HG02588 (cell line): ENCODE data around the gene OR10A3.
"Not testable (repeated sequence)": the region's sequence is repeated elsewhere in the genome, so short reads cannot be mapped to it uniquely, and the experiment has no call there.

Experiments
- ATAC-seq: cut with Tn5 transposase; IDR thresholded peaks from one replicate; pipeline ENCODE4 v1.9.1; 2021; ENCODE audit warnings: mild to moderate bottlenecking, moderate library complexity; ENCODE audit not compliant: unreplicated experiment

OR10A3 gene

GRCh38 chr11:7941608-7942007 is at the start of gene OR10A3:
Gene OR10A3, minus strand, starts transcription at chr11:7941708. Its CDS starts 2,188 bp downstream, at chr11:7939520.
- ATAC-seq: no peak

GRCh38 chr11:7987560-7987883 is 46.0 kb upstream of the OR10A3 start:
- ATAC-seq: not testable (repeated sequence)

- ATAC-seq: peak; percentile 97
Observed at GRCh38 chr11:7986768-7987559, 45.5 kb upstream of the OR10A3 start, which contains the start of gene EIF3F. Gene EIF3F, plus strand, starts transcription at chr11:7987337. Its CDS starts 16 bp downstream, at chr11:7987353.

- ATAC-seq: no peak
Observed at GRCh38 chr11:7983832-7984590, 42.5 kb upstream of the OR10A3 start.

- peak; percentile 35 for ATAC-seq
Observed at GRCh38 chr11:7982582-7983119, 41.1 kb upstream of the OR10A3 start.

GRCh38 chr11:7981619-7982157 is 40.2 kb upstream of the OR10A3 start:
- no peak for ATAC-seq

GRCh38 chr11:7977232-7977917 is 35.9 kb upstream of the OR10A3 start:
- ATAC-seq: no peak

- ATAC-seq: no peak
Observed at GRCh38 chr11:7974668-7975067, 33.2 kb upstream of the OR10A3 start.

- ATAC-seq: no peak
Observed at GRCh38 chr11:7973011-7973410, 31.5 kb upstream of the OR10A3 start.

- ATAC-seq: no peak
Observed at GRCh38 chr11:7971846-7972245, 30.3 kb upstream of the OR10A3 start.

GRCh38 chr11:7969756-7970646 is 28.5 kb upstream of the OR10A3 start:
- no peak for ATAC-seq

- no peak for ATAC-seq
Observed at GRCh38 chr11:7968686-7969085, 27.2 kb upstream of the OR10A3 start.

- ATAC-seq: no peak
Observed at GRCh38 chr11:7967826-7968225, 26.3 kb upstream of the OR10A3 start.

- ATAC-seq: no peak
Observed at GRCh38 chr11:7967097-7967496, 25.6 kb upstream of the OR10A3 start.

GRCh38 chr11:7965386-7965785 is 23.9 kb upstream of the OR10A3 start, which contains the start of gene NLRP10:
Gene NLRP10, minus strand, starts transcription at chr11:7965447. Its CDS starts 1,952 bp downstream, at chr11:7963495.
- no peak for ATAC-seq

GRCh38 chr11:7964873-7965272 is 23.4 kb upstream of the OR10A3 start:
- ATAC-seq: no peak

GRCh38 chr11:7964261-7964660 is 22.8 kb upstream of the OR10A3 start:
- no peak for ATAC-seq

- ATAC-seq: no peak
Observed at GRCh38 chr11:7955191-7955590, 13.7 kb upstream of the OR10A3 start.

- no peak for ATAC-seq
Observed at GRCh38 chr11:7949934-7950333, 8.4 kb upstream of the OR10A3 start.

- ATAC-seq: no peak
Observed at GRCh38 chr11:7944123-7944522, 2.6 kb upstream of the OR10A3 start.
